T-helper 9 cell (primary cell): ENCODE results near the gene KDM7A.

ENCODE experiments used
- DNase-seq: peaks from one replicate; pipeline ENCODE4 v3.0.0-alpha.2; 2020

Gene KDM7A

DNA sequence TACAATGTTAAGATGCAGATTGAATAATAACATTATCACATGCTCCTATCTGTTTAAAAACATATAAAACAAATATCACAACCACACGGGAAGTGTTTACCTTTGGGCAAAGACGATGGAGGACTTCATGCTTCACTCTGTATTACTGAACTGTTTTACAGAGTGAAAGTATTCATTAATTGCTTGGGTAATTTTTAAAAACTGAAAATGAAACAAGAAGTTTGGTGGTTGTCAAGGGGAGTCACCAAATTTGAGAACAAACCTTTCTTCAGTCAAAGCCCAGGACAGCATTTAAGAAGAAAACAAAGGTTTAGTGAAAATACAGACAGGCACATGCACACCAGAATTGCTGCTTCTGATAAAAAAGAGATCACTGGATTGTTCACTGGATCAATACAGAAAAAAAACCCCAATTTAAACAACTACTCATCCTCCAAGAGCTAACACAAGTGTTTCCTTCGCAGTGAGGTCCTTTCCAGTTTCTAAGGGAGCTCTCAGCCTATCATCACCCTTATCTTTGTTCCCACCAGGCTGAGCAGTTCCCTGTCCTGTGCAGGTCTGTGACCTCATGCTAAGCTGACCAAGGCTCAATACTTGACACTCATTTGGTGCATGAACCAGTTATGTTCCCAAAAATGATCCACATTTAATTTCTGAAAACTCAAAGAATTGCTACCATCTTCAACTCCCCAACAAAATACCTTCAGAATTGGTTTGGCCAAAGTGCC, 122.8 kb downstream of the KDM7A start:
- no peak for DNase-seq

DNA sequence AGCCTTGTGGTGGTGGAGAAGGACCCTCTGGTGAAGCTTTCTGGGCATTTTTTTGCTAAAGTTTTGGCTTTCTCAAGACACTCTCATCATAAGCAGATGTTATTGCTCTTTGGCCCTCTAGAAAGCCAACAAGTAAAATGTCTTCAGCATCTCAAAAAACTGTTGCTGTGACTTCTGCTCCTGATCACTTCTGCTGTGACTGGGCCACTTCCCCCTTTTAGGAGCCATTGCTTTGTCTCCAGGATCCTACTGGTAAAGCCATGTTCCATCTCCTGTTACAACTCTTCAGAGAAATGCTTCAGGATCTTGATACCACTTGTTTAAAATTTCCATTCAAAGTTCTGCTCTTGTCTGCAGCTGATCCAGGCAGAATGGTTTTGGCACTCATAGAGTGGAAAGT, 125.0 kb downstream of the KDM7A start:
- no peak for DNase-seq

- DNase-seq: no peak
These were observed 126.7 kb downstream of the KDM7A start for GRCh38 chr7:140050100-140050499.

DNA sequence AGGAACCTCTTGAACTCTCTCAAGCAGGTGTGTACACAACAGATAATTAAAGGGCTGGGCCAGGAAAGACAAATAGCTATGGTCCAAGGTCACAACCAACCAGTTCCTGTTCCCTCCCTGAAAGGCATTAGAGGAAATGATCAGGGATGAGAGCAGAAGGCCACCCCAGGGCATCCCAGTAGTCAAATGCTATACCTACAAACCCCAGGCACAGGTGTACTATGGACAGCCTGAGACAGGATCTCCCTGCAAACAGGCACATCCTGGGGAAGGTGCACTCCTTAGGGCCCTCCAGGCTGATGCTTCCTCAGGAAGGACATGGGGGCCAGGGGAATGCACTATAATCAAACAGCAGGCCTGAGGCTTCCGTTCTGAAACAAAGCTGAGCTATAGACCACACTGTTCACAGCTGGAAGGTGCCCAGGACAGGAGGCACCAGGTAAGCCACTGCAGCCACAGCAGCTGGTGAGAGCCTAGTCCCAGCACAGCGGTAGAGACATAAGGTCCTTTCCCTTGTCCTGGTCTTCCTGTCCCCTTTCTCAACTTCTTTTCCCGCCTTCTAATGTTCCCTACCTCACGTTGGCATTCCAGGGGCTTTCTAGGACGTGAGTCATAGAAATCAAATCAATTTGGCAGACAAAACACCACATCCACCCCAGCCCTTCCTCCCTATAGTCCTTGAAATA, 127.3 kb downstream of the KDM7A start:
- no peak for DNase-seq

- no peak for DNase-seq
These were observed 127.8 kb downstream of the KDM7A start for GRCh38 chr7:140048989-140049338.

DNA sequence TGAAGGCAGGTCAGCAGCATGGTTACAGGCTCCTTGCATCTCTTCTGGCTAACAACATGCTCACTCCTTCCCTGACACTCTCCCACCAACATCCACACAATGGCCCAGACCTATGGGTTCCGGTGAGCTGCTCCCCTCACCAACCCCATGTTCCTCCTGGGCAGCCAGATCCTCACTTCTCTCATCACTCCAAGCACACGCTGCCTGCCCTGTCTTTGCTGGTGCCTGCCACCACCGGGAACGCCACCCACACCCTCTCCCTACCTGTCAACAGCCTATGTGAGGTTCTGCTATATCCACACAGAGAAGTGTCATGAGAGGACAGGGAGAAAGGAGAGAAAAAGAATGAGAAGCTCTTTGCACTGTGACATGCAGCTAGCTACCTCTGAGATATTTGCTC, 128.6 kb downstream of the KDM7A start:
- DNase-seq: no peak

DNA sequence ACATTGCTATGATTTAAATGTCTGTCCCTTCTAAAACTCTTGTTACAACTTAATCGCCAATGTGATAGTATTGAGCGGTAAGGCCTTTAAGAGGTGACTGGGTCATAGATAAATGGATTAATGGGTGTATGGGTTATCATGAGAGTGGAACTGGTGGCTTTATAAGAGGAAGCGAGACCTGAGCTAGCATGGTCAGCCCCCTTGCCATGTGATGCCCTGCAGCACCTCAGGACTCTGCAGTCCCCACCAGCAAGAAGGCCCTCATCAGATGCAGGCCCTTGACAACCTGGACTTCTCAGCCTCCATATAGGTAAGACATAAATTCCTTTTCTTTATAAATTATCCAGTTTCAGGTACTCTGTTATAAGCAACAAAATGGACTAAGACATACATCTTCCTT, 129.6 kb downstream of the KDM7A start:
- DNase-seq: no peak

DNA sequence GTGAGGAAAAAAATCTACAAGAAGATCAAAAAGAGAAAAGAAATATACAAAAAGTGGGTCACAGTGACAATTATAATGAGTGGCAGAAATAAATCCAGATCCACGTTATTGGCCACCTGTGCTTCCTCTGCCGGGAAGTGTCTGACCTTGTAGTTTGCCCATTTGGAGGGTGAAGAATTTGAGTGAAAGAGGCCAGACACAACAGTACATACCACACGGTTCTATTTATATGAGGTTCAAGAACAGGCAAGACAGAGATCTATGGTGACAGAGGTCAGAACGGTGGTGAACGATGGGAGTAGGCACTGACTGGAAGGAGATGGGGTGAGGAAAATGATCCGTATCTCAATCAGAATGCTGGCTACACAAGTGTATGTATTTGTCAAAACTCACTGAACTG, 131.1 kb downstream of the KDM7A start:
- DNase-seq: no peak

DNA sequence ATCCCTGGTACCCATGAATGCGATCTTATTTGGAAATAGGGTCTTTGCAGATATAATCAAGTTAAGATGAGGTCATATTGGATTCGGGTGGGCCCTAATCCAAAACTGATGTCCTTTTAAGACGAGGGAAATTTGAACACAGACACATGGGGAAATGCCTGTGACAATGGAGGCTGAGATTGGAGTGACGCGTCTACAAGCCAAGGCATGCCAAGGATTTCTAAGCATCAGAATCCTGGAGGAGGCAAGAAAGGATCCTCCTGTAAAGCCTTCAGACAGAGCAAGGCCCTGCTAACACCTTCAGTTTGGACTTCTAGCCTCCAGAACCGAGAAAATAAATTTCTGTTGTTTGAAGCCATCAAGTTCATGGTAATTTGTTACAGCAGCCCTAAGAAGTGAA, 132.5 kb downstream of the KDM7A start:
- DNase-seq: no peak

- DNase-seq: no peak
These were observed 134.5 kb downstream of the KDM7A start for GRCh38 chr7:140042386-140042670.

DNA sequence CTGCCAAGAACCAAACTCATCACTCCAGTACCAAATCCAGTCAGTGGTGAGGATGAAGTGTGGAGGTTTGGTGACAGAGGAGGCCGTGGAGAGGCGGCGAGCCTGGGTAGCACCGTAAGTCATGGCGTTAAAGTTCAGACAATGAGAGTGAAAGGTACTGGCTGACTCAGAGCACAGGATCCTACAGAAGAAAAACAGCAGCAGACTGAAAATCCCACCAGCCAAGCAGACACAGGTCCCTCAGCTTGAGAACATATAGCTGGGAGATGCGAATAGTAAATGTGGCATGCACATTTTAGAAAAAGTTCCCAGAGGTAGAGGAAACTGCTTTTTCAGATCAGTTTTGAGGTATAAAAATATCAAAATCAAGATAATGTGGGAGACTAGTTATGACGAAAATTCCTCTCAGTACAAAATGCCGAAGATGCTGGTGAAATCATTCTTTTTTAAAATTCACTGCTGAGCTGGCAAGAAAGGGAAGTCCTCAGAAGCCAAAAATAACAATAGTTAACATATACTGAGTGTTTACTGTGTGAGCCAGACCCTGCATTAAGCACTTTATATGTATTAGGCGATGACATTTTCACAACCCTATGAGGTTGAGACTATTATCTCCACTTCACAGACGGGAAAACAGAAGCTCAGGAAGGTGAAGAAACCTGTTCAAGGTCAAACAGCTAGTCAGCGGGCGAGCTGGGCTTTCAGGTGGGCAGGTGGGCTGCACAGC, 135.0 kb downstream of the KDM7A start:
- no peak for DNase-seq

DNA sequence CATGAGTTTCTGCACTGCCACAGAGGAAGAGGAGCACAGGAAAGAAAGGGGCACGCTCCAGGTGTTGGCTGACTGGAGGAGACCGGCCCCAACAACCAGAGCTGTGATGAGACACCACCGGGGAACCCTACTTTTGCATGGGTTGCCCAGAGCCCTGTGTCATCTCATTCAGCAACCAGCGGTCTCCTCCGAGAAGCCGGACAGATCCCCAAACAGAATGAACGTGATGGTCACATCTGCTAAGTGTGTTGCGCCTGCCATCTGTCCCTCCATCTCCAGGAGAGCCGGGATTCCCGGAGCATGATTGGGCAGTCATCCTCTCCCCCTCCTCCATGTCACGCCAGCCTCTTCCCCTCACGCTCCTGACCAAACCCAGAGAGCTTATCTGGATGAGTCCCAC, 136.9 kb downstream of the KDM7A start:
- DNase-seq: no peak

DNA sequence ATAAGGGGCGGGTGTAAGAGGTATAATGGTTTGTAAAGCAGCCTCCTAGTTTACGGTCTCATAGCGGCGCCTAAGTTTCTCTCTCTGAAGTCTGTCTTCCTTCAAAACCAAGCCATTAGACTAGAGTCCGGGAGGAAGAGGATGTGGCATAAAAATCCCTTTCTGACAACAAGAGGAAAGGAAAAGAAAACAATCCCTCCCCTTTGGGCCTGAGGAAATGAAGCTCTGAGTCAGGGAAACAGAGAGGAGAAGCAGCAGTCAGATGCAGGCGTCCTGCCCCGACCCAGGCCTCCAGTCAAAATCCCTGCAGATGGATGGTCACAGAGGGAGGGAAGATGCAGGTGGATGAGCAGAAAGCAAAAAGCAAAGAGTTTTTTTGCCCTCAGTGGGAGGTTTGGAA, 137.7 kb downstream of the KDM7A start:
- DNase-seq: no peak

DNA sequence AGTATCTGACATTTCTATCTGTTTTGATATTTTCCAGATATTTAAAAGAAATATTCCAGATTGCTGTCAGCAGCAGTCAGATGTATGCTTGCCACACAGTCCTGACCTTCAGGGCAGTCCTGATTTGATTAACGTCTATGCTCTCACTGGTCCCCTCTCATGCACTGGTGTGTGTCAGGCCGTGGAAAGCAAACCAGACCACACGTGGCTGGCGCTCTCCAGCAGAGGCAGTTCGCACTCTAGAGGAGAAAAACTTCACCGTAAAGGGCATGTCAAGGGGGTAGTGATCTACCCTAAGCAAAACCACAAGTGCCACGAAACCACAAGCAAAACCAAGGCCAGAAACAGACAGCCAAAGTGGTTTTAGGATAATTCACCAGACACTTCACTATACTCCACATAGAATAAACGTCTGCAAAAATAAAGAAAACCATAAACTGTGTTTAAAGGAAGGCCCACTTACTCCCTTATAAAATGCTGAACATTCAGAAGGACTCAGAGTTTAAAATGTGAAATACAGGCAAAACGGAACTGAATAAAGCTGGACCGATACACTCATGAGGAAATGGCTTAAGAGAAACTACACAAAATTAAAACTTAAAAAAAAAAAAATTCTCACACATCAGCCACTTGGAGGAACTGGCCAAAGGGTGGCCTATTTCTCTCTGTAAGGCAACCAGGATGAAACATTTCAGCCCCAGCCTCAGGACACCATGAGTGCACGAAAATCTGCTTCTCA, 140.4 kb downstream of the KDM7A start:
- no peak for DNase-seq

DNA sequence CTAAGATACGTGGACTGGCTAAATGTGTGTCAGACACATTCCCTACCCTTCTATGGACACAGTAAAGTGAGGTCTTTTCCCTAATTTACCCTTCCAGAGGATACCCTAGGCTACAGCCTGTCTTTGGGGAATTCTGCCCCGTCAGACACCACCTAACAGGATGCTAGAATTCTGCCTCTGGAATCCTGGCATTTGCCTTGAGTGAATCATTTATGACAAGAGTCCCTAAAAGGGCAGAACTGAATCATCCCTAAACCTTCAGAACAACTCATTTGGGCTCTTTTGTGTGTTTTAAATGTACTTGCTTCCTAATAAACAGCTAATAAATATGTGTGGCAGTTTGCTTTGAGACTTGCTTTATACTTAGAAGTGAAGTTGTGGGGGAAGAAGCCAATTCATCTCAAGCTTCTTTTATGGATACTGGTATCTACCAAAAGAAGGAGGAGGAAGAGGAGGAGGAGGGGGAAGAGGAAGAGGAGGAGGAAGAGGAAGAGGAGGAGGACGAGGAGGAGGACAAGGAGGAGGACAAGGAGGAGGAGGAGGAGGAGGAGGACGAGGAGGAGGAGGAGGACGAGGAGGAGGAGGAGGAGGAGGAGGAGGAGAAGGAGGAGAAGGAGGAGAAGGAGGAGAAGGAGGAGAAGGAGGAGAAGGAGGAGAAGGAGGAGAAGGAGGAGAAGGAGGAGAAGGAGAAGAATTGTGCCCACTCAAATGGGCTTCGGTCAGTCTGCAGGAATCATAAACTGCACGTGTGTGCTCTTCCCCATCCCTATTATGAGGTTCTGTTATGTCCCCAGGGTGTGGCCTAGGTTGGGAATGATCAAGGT, 141.2 kb downstream of the KDM7A start:
- DNase-seq: no peak
